MG63 (cell line): ENCODE data around the gene INSL6. TPM values are rescaled to one million over a fixed set of nuclear protein-coding genes. Genes with fewer than 3 reads are reported as not detected.

Experiments
- DNase-seq: peaks from one replicate; pipeline ENCODE4 v3.0.0-alpha.2; 2020
- H3K27me3 ChIP-seq: fragments of 250-450 bp; sonication (Bioruptor Pico); 2 replicates; pipeline ENCODE4 v1.5.1; 2020; ENCODE audit warnings: mild to moderate bottlenecking, moderate library complexity
- H3K36me3 ChIP-seq: fragments of 250-450 bp; sonication (Bioruptor Pico); 2 replicates; pipeline ENCODE4 v1.5.1; 2020; ENCODE audit warnings: mild to moderate bottlenecking, moderate library complexity
- H3K4me3 ChIP-seq: fragments of 250-450 bp; sonication (Bioruptor Pico); 2 replicates; pipeline ENCODE4 v1.5.1; 2020; ENCODE audit warnings: mild to moderate bottlenecking, moderate library complexity
- H3K9me3 ChIP-seq: fragments of 250-450 bp; sonication (Bioruptor Pico); 2 replicates; pipeline ENCODE4 v1.5.1; 2020; ENCODE audit warnings: mild to moderate bottlenecking, moderate library complexity
- total RNA-seq: library from RNA; depleted of rRNA; stranded (reverse); fragments of >200 nt; shearing (Covaris generic); gene quantifications from 2 replicates; pipeline ENCODE4 v1.2.3, GENCODE V29; 2014; ENCODE audit warnings: low replicate concordance; rRNA removed

Gene INSL6
- total RNA-seq, 1 experiment from 2014 or later = not detected

- H3K4me3 ChIP-seq = no peak overlapping the region
These were observed 63.3 kb downstream of the INSL6 start for GRCh38 chr9:5122116-5122515.

GRCh38 chr9:5113994-5114748 lies 71.3 kb downstream of the INSL6 start:
- H3K27me3 ChIP-seq = no peaks in the 10 kb centered on the region
- no peak for DNase-seq
- no peaks in the 10 kb centered on the region for H3K9me3 ChIP-seq
- H3K4me3 ChIP-seq = no peak overlapping the region
- no peaks in the 10 kb centered on the region for H3K36me3 ChIP-seq

More at GRCh38 chr9:5122116-5122515, 63.3 kb downstream of the INSL6 start:
- no peaks in the 10 kb centered on the region for H3K27me3 ChIP-seq
- DNase-seq = no peak
- no peaks in the 10 kb centered on the region for H3K36me3 ChIP-seq
- H3K9me3 ChIP-seq = no peaks in the 10 kb centered on the region

Other genes with a start within 250 kb of the INSL6 start
- 0.81 and 4.2 TPM in 2 replicates for gene JAK2, start 200.4 kb downstream of the INSL6 start, total RNA-seq
- not detected in 2 replicates for gene INSL4, start 45.8 kb upstream of the INSL6 start, total RNA-seq
- not detected in 2 replicates for gene RLN2, start 119.1 kb upstream of the INSL6 start, total RNA-seq
- not detected in 2 replicates for gene RLN1, start 154.2 kb upstream of the INSL6 start, total RNA-seq